Fibroblast of villous mesenchyme (primary cell): ENCODE results near the gene TIAL1. TPM values are rescaled to one million over a fixed set of nuclear protein-coding genes. Genes with fewer than 3 reads are reported as not detected.
"Not testable (repeated sequence)": the region's sequence is repeated elsewhere in the genome, so short reads cannot be mapped to it uniquely, and the experiment has no call there.

Experiments used
- DNase-seq: peaks from one replicate; pipeline ENCODE4 v3.0.0-alpha.2; 2010; ENCODE audit warnings: low read depth
- H3K4me3 ChIP-seq: 2 replicates; pipeline ENCODE4 v1.5.1; 2011; ENCODE audit warnings: low read depth, mild to moderate bottlenecking, low read length
- total RNA-seq: library from RNA; depleted of rRNA; stranded (reverse); fragments of >200 nt; gene quantifications from 2 replicates; pipeline ENCODE4 v1.2.3, GENCODE V29; 2012
- TF ChIP-seq, protein P1 (sequence below): IDR thresholded peaks from 2 replicates; pipeline ENCODE4 v1.5.1; 2012; ENCODE audit warnings: low read depth, mild to moderate bottlenecking, low read length; ENCODE audit not compliant: insufficient read depth

Gene TIAL1
- total RNA-seq, 1 donor = 66.9 TPM

DNA sequence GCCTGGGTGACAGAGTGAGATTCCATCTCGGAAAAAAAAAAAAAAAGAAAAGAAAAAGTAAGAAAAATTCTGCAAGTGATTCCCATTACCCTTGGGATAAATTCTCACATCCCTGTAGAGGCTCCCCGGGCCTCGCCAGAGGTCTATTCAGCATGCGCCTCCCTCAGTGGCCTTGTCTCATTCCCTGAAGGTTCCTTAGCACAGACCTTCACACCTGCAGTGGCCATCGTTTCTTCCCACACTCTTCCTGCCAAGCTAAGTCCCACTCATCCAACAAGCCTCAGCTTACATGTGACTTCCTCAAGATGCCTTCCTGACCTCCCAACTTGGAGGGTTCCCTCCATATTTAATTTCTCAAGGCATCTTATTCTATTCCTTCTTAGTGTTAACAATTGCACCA, 33.5 kb upstream of the TIAL1 start:
- TF ChIP-seq, protein P1, sequence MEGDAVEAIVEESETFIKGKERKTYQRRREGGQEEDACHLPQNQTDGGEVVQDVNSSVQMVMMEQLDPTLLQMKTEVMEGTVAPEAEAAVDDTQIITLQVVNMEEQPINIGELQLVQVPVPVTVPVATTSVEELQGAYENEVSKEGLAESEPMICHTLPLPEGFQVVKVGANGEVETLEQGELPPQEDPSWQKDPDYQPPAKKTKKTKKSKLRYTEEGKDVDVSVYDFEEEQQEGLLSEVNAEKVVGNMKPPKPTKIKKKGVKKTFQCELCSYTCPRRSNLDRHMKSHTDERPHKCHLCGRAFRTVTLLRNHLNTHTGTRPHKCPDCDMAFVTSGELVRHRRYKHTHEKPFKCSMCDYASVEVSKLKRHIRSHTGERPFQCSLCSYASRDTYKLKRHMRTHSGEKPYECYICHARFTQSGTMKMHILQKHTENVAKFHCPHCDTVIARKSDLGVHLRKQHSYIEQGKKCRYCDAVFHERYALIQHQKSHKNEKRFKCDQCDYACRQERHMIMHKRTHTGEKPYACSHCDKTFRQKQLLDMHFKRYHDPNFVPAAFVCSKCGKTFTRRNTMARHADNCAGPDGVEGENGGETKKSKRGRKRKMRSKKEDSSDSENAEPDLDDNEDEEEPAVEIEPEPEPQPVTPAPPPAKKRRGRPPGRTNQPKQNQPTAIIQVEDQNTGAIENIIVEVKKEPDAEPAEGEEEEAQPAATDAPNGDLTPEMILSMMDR = no peak
- no peak overlapping the region for H3K4me3 ChIP-seq
- no peak for DNase-seq

DNA sequence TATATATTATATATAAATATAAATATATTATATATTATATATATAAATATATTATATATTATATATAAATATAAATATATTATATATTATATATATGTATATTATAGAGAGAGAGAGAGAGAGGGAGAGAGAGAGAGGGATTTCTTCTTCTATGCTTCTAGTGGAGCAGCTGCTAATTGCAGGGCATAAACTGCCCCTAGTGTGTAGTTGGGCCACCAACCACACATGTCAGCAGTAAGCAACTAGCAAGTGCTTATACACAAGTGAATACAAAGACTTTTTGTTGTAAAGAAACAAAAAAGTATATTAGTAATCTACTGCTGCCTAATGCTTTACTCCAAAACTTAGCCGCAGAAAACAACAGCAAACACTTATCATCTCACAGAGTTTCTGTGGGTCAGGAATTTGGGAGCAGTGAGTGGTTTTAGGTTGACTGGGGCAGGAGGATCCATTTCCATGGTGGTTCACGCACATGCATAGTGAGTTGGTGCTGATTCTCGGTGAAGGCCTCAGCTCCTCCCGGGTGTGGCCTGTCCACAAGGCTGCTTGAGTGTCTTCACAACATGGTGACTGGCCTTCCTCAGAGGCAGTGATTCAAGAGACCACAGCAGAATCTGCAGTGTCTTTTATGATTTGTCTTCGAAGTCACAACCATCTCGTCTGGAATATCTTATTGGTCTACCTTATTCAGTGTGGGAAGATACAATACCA, 29.0 kb upstream of the TIAL1 start:
- no peak for DNase-seq
- no peak overlapping the region for H3K4me3 ChIP-seq
- TF ChIP-seq, protein P1 = no peak

DNA sequence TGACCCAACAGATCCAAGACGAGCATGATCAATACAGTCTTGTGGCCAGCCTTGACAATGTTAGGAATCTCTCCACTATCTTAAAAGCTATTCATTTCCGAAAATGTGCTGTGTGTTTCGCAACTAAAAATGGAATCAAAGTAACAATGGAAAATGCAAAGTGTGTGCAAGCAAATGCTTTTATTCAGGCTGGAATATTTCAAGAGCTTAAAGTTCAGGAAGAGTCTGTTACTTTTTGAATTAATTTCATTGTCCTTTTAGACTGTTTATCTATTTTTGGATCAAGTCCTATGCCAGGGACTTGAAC, 24.3 kb upstream of the TIAL1 start:
- H3K4me3 ChIP-seq = no peak overlapping the region
- TF ChIP-seq, protein P1 = no peak
- no peak for DNase-seq

DNA sequence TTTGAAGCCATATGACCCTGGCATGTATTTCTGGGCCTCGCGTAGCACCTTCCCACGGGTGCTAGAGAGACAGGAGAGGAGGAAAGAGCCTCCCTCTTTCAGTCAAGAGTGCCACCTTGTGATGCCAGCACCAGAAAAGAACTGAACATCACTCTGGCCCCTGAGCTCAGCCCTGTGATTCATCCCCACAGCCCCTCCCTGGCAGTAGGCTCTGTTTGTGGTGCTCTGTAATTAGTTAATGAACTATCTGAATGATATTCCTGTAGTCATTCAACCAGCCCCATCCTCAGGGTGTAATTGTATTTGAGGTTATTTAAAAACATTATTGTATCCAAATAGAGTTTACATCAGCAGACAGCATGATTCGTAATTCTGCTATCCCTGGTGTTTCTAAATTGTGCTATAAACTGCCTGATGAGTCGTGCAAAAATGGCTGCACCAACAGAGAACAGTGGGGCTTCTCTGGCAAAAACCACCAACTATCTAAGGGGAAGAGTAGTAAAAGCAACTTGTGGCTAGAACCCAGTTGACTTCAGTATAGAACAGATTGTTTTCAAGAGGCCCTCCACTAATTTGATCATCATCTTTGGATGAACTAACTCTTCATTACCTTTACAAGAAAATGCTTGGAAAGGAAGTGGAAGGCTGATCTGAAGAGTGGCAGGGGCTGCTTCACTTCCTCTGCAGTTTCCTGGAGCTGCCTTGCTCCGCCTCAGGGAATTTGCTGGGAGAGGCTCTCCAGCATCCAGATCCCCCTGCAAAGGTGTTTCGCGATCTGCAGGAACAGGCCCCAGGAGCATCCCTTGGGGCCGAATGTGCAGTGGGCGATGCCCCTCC, 23.7 kb upstream of the TIAL1 start:
- TF ChIP-seq, protein P1 = no peak

DNA sequence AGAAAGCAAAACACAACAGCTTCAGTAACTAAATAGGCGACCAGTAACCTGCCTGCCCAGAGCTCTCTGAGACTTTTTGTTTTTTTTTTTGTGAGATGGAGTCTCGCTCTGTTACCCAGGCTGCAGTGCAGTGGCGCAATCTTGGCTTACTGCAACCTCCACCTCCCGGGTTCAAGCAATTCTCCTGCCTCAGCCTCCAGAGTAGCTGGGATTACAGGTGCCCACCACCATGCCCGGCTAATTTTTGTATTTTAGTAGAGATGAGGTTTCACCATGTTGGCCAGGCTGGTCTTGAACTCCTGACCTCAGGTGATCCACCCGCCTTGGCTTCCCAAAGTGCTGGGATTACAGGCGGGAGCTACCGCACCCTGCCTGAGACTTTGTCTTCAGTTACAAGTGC, 23.0 kb upstream of the TIAL1 start:
- not testable (repeated sequence) for H3K4me3 ChIP-seq

More for the DNA sequence above, 23.7 kb upstream of the TIAL1 start:
- no peak overlapping the region for H3K4me3 ChIP-seq
- DNase-seq = no peak

DNA sequence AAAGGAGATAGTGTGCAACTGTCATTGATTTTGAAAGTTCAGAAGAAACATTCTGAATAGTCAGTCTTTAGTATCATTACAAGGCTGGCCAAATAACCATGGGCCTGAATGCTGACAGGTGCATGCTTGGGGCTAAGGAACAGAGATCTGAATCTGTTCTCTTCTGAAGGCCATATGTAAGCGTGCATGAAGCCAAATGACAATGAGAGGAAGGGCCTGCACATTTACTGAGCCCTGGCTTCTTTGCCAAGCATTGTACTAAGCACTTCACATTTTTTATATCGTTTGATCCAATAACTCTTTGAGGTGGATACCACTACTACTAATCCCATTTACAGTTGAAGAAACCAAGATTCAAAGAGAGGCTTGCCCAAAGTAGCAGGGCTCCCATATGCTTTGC, 22.5 kb upstream of the TIAL1 start:
- no peak for DNase-seq
- H3K4me3 ChIP-seq = no peak overlapping the region
- TF ChIP-seq, protein P1 = no peak

More for the DNA sequence above, 23.0 kb upstream of the TIAL1 start:
- not testable (repeated sequence) for DNase-seq

DNA sequence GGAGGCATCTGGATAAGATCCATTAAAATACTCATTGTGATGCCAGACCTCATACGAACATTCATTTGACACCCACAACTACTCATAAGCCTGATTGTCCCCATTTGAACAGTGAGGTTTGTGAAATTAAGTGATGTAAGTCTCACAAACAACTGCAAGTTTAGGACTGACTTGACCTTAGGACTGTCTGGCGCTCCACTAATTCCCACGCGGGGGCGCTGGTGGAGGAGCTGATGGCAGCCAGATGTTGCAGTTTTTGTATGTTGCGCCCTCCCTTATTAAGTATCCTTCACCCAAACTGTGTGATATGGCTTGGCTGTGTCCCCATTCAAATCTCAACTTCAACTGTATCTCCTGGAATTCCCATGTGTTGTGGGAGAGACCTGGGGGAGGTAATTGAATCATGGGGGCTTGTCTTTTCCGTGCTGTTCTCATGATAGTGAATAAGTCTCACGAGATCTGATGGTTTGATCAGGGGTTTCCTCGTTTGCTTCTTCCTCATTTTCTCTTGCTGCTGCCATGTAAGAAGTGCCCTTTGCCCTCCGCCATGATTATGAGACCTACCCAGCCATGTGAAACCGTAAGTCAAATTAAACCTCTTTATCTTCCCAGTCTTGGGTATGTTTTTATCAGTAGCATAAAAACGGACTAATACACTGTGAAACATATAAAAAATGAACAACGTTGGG, 20.3 kb upstream of the TIAL1 start:
- DNase-seq = peak; percentile 76
- TF ChIP-seq, protein P1 = peak; percentile 62
- H3K4me3 ChIP-seq = no peak overlapping the region
